KOPT-K1 (cell line): ENCODE measurements around the gene AQP1.

Experiments
- H3K27ac ChIP-seq: fragments of 200-600 bp; sonication (generic); 2 replicates; pipeline ENCODE4 v1.5.1; 2016; ENCODE audit warnings: antibody characterized with exemption, mild to moderate bottlenecking, low read depth, low read length; ENCODE audit not compliant: poor library complexity, severe bottlenecking
- H3K36me3 ChIP-seq: fragments of 200-600 bp; sonication (generic); 2 replicates; pipeline ENCODE4 v1.5.1; 2017; ENCODE audit warnings: antibody characterized with exemption, mild to moderate bottlenecking, low read length, moderate library complexity; ENCODE audit not compliant: insufficient read depth
- H3K9me3 ChIP-seq: fragments of 200-600 bp; sonication (generic); 2 replicates; pipeline ENCODE4 v1.5.1; 2017; ENCODE audit warnings: antibody characterized with exemption, low read length, mild to moderate bottlenecking; ENCODE audit not compliant: insufficient read depth, poor library complexity, severe bottlenecking

Gene AQP1

GRCh38 chr7:30877015-30877769, 34.5 kb upstream of the AQP1 start:
- Histone ChIP-seq H3K9me3 (no peaks in the 10 kb centered on the region), H3K36me3 (no peaks in the 10 kb centered on the region), H3K27ac (no peak overlapping the region)

- Histone ChIP-seq H3K9me3 (no peaks in the 10 kb centered on the region), H3K36me3 (no peaks in the 10 kb centered on the region), H3K27ac (no peak overlapping the region)
Measured at GRCh38 chr7:30877993-30878392, 33.7 kb upstream of the AQP1 start.

DNA sequence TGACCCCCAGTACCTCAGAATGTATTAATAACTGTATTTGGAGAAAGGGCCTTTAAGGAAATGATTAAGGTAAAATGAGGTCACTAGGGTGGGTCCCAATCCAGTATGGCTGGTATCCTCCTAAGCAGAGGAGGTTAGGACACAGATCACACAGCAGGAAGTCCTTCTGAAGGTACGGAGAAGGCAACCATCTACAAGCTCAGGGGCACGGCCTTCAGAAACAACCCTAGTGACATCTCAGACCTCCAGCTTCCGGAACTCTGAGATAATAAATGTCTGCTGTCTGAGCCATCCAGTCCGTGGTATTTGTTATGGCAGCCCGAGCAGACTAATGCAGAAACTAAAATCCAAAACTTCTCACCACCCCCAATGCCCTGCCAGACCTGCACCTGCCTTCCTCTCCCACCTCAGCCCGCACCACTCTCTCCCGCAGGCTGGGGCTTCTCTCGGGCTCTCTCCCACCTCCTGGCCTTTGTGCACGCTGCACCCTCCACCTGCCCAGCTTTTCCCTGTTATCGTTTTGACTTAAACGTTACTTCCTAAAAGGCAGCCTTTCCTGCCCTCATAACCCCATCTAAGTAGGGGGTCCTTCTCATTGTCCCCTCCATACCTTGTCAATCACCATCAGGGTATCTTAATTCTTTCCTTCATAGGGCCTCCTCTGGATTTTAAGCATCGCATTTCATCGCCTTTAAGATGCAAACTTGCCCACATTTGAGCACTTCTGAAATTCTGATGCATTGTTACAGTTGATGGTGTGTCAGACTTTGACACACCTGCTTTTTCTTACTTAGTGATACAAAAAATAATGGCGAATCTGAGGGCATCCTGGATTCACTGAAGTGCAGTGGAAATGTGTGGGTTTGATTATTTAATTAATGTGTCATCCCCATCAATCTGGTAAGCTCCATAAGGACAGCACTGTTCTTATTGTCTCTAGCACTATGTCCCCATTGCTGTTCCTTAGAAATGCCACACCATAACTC, 32.2 kb upstream of the AQP1 start:
- H3K36me3 ChIP-seq, result no peaks in the 10 kb centered on the region
- H3K9me3 ChIP-seq, result no peaks in the 10 kb centered on the region
- H3K27ac ChIP-seq, result no peak overlapping the region

GRCh38 chr7:30880125-30880720, 31.4 kb upstream of the AQP1 start:
- Histone ChIP-seq H3K36me3 (no peaks in the 10 kb centered on the region), H3K9me3 (no peaks in the 10 kb centered on the region), H3K27ac (no peak overlapping the region)

- Histone ChIP-seq H3K9me3 (no peaks in the 10 kb centered on the region), H3K36me3 (no peaks in the 10 kb centered on the region), H3K27ac (no peak overlapping the region)
Measured at GRCh38 chr7:30880941-30881340, 30.7 kb upstream of the AQP1 start.

- Histone ChIP-seq H3K27ac (no peak overlapping the region), H3K36me3 (no peaks in the 10 kb centered on the region), H3K9me3 (no peaks in the 10 kb centered on the region)
Measured at GRCh38 chr7:30881448-30881847, 30.2 kb upstream of the AQP1 start.

GRCh38 chr7:30884881-30885280, 26.8 kb upstream of the AQP1 start:
- H3K27ac ChIP-seq, result no peak overlapping the region

GRCh38 chr7:30886608-30887011, 25.0 kb upstream of the AQP1 start:
- Histone ChIP-seq H3K36me3 (no peaks in the 10 kb centered on the region), H3K27ac (no peak overlapping the region), H3K9me3 (no peaks in the 10 kb centered on the region)

More at GRCh38 chr7:30884881-30885280, 26.8 kb upstream of the AQP1 start:
- no peaks in the 10 kb centered on the region for H3K9me3 ChIP-seq
- H3K36me3 ChIP-seq, result no peaks in the 10 kb centered on the region

DNA sequence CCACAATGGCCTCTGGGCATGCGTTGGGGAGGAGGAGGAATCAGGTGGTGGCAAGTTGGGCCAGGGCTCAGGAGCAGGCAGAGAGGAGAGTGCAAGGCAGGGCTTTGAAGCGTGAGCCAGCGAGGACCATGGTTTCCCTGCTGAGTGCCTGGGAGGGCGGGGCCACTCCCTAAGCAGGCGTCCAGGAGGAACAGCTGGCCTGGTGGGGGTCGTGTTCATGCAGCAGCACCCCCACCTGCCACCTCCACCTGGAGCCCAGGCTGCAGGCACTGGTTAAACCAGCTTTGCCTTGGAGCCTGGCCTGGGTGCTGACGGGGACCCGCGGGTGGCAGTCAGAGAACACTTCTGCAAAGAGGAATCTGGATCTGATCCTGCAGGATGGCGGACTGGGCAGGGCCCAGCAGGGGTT, 24.2 kb upstream of the AQP1 start:
- no peaks in the 10 kb centered on the region for H3K36me3 ChIP-seq
- H3K9me3 ChIP-seq, result no peaks in the 10 kb centered on the region
- no peak overlapping the region for H3K27ac ChIP-seq

DNA sequence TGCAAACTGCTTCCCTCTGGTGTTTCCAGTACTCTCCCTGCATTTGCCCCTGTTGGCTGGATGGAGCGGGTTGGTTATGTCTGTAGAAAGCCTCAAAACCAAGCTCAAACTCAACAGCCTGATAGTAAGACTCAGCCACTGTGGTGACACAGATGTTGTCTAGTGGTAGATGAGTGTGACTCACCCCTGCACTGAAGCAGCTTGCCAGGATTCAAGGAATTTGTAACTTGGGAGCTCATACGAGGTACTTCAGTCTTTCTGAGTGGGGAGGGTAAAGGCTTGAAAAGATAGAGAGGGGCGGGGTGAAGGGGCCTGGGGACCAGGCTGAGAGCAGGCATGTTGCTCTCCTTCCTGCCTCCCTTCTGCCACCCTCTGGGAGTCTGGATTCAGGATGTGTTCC, 22.9 kb upstream of the AQP1 start:
- Histone ChIP-seq H3K9me3 (no peaks in the 10 kb centered on the region), H3K36me3 (no peaks in the 10 kb centered on the region), H3K27ac (no peak overlapping the region)

DNA sequence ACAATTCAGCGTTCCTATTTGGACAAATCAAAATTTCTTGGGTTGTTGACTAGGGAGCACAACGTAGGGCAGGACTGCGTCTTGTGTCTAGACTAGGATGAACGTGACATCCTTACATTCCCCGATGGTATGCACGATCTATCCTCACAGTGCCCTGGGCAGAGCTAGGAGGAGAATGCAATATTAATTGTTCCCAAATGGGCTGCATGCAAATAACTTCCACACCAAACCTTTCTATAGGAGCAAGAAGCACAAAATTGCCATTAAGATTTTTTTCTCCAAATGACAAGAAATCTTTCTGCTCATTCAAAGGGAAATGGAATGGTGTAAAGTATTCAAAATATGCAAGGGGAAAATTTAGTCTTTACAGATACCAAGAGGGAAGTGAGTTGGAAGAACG, 21.4 kb upstream of the AQP1 start:
- no peaks in the 10 kb centered on the region for H3K9me3 ChIP-seq
- no peak overlapping the region for H3K27ac ChIP-seq
- no peaks in the 10 kb centered on the region for H3K36me3 ChIP-seq

- Histone ChIP-seq H3K36me3 (no peaks in the 10 kb centered on the region), H3K27ac (no peak overlapping the region), H3K9me3 (no peaks in the 10 kb centered on the region)
Measured at GRCh38 chr7:30893357-30893756, 18.3 kb upstream of the AQP1 start.

DNA sequence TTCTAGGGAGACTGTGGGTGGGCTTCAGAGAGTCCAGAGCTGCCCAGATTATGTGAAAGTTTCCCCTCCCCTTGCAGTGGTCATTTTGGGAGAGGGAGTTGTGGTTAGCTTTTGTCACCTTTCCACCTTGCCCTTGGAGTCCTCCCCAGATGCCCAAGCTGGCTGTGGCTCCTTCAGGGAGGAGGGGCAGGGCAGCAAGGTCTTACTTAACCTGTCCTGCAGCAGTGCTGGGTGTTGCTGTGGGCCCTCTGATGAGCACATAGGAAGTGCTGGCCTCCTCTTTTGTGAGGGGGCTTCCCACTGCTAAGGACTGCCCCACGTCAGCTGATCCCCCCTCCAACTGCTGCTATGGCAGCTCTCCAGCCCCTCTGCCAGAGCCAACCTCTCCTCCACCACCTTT, 17.6 kb upstream of the AQP1 start:
- Histone ChIP-seq H3K27ac (no peak overlapping the region), H3K9me3 (no peaks in the 10 kb centered on the region), H3K36me3 (no peaks in the 10 kb centered on the region)

DNA sequence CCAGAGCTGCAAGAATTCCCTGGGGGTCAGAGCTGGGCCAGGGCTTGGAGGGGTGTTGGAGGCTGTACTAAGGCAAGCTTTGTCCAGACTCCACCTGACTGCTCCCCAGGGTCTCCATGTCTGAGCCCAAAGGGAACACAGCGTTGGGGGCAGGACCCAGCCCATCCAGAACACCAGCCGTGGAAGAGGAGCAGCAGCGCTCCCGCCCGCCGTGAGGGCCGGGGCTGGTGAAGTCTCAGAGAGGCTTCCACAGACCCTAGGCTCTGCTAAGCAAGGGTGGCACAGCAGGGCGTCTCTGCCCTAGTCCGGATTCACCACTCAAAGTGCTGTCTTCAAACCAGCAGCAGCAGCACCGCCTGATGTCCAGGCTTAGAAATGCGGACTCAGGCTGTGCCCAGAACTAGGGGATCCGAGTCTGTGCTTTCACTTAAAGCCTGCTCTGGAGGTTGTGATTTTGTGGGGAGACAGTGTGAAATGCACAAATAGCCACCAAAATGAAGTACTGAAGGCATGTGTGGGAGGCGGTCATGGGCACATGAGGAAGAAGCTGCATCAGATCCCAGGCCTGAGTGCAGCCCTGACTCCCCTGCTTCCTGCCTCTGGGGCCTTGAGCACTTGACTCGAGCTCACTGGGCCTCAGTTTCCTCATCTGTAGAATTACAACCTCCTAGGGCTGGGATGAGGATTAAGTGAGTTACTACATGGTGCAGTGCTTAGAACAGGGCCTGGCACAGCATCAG, 16.6 kb upstream of the AQP1 start:
- no peaks in the 10 kb centered on the region for H3K9me3 ChIP-seq
- no peak overlapping the region for H3K27ac ChIP-seq
- no peaks in the 10 kb centered on the region for H3K36me3 ChIP-seq

- no peak overlapping the region for H3K27ac ChIP-seq
- H3K36me3 ChIP-seq, result no peaks in the 10 kb centered on the region
- no peaks in the 10 kb centered on the region for H3K9me3 ChIP-seq
Measured at GRCh38 chr7:30896036-30896435, 15.6 kb upstream of the AQP1 start.
